A673 (cell line): Measurements from ENCODE around the gene IRS2. TPM values are rescaled to one million over a fixed set of nuclear protein-coding genes. Genes with fewer than 3 reads are reported as not detected.

Source experiments
- BruUV-seq: library from RNA; stranded (reverse); fragments of 400-500 nt; replicated peaks from 2 replicates; lab custom pipeline; 2021; lab: Mats Ljungman, UMichigan
- CTCF ChIA-PET: fragments of 300-600 bp; sonication (Branson Sonifier 250); formaldehyde crosslinking; loops from one replicate; lab custom pipeline; 2022; ENCODE audit warnings: antibody characterized with exemption; lab: Charles Lee
- POLR2A ChIA-PET: fragments of 300-600 bp; sonication (Branson Sonifier 250); formaldehyde crosslinking; loops from one replicate; lab custom pipeline; 2022; ENCODE audit warnings: antibody characterized with exemption; ENCODE audit not compliant: low non-redundant PET; lab: Charles Lee
- DNase-seq: peaks from one replicate; pipeline ENCODE4 v3.0.0-alpha.2; 2015; ENCODE audit warnings: low spot score
- H3K27ac ChIP-seq: fragments of 200-600 bp; sonication (generic); 2 replicates; pipeline ENCODE4 v1.5.1; 2016; ENCODE audit warnings: mixed run types, low read depth, mild to moderate bottlenecking, mixed read lengths, antibody characterized with exemption, low read length; ENCODE audit not compliant: poor library complexity, severe bottlenecking
- H3K27me3 ChIP-seq: fragments of 200-600 bp; sonication (generic); replicated peaks from 2 replicates; pipeline ENCODE4 v1.6.1; 2017; ENCODE audit warnings: mixed run types, low read depth, mild to moderate bottlenecking, mixed read lengths, antibody characterized with exemption, low read length; ENCODE audit not compliant: insufficient read depth, poor library complexity
- H3K36me3 ChIP-seq: fragments of 200-600 bp; sonication (generic); 2 replicates; pipeline ENCODE4 v1.6.1; 2016; ENCODE audit warnings: mixed run types, mild to moderate bottlenecking, mixed read lengths, antibody characterized with exemption, low read length; ENCODE audit not compliant: insufficient read depth, poor library complexity, severe bottlenecking
- H3K4me1 ChIP-seq: fragments of 200-600 bp; sonication (generic); 2 replicates; pipeline ENCODE4 v1.6.1; 2017; ENCODE audit warnings: mixed run types, mild to moderate bottlenecking, mixed read lengths, antibody characterized with exemption, low read length; ENCODE audit not compliant: insufficient read depth, poor library complexity, severe bottlenecking
- H3K4me3 ChIP-seq: fragments of 200-600 bp; sonication (generic); 2 replicates; pipeline ENCODE4 v1.5.1; 2016; ENCODE audit warnings: low read depth, mixed run types, mild to moderate bottlenecking, mixed read lengths, low read length; ENCODE audit not compliant: poor library complexity, severe bottlenecking
- H3K9me3 ChIP-seq: fragments of 200-600 bp; sonication (generic); 2 replicates; pipeline ENCODE4 v1.6.1; 2016; ENCODE audit warnings: mixed run types, low read depth, mild to moderate bottlenecking, mixed read lengths, antibody characterized with exemption, low read length; ENCODE audit not compliant: poor library complexity, severe bottlenecking
- CTCF ChIP-seq: fragments of 300-800, 200-600 bp; sonication (generic); conservative IDR thresholded peaks from 2 replicates; pipeline ENCODE4 v1.5.1; 2017; ENCODE audit warnings: low read depth, mild to moderate bottlenecking, antibody characterized with exemption, low read length, moderate library complexity, mixed read lengths
- EZH2 ChIP-seq: fragments of 200-600 bp; sonication (generic); IDR thresholded peaks from 2 replicates; pipeline ENCODE4 v1.6.1; 2017; ENCODE audit warnings: borderline replicate concordance, low read depth, mild to moderate bottlenecking, mixed read lengths, antibody characterized with exemption, low read length; ENCODE audit not compliant: poor library complexity, severe bottlenecking
- intact Hi-C: fragments of 100-400 bp; cut with micrococcal nuclease; formaldehyde crosslinking; loops from one replicate; pipeline ENCODE4 v1.10.0; 2022; ENCODE audit not compliant: unreplicated experiment
- total RNA-seq: library from RNA; stranded (reverse); gene quantifications from 2 replicates; pipeline ENCODE4 v1.2.3, GENCODE V29; 2021

IRS2 gene
- total RNA-seq, 1 experiment from 2014 or later, result 135 TPM

- TF ChIP-seq EZH2 (no peak), CTCF (0 out of 2 replicates have a peak, but pooled peaks have one; percentile 15)
- peak overlapping the region; percentile 82 for H3K4me3 ChIP-seq
- peaks cover 61% of the 10 kb centered on the region for H3K36me3 ChIP-seq
- H3K27me3 ChIP-seq, result no peaks in the 10 kb centered on the region
- H3K27ac ChIP-seq, result peak overlapping the region; percentile 97
- intact Hi-C loops, result loop anchor here (1.0 to 5.0 kb wide), 3 partner anchors 131 to 869 kb away; no protein-coding TSS in a partner anchor
- peaks cover 8% of the 10 kb centered on the region for H3K4me1 ChIP-seq
- H3K9me3 ChIP-seq, result no peaks in the 10 kb centered on the region
- CTCF ChIA-PET, result interaction anchor here (1.1 kb wide), 1 partner anchor 116 kb away, joined by 4 read pairs; no protein-coding TSS in a partner anchor
- peak; percentile 82 for DNase-seq
- POLR2A ChIA-PET, result interaction anchor here (0.5 kb wide), 1 partner anchor 1124 kb away, joined by 4 read pairs; no protein-coding TSS in a partner anchor
- no TSS peak for BruUV-seq
Measured at GRCh38 chr13:109783447-109783814, 3.0 kb downstream of the IRS2 start.

- BruUV-seq, result no TSS peak
- ChIA-PET CTCF (interaction anchor here (1.1 kb wide), 1 partner anchor 115 kb away, joined by 4 read pairs; no protein-coding TSS in a partner anchor), POLR2A (interaction anchor here (0.5 to 0.7 kb wide), 2 partner anchors 237 to 1125 kb away, joined by 4 to 5 read pairs; no protein-coding TSS in a partner anchor)
- DNase-seq, result peak; percentile 61
- H3K4me1 ChIP-seq, result peaks cover 5% of the 10 kb centered on the region
- H3K27me3 ChIP-seq, result no peaks in the 10 kb centered on the region
- intact Hi-C loops, result loop anchor here (1.0 to 5.0 kb wide), 3 partner anchors 131 to 868 kb away; no protein-coding TSS in a partner anchor
- H3K27ac ChIP-seq, result peak overlapping the region; percentile 97
- TF ChIP-seq CTCF (no peak), EZH2 (no peak)
- H3K9me3 ChIP-seq, result no peaks in the 10 kb centered on the region
- H3K4me3 ChIP-seq, result peak overlapping the region; percentile 82
- peaks cover 66% of the 10 kb centered on the region for H3K36me3 ChIP-seq
Measured at GRCh38 chr13:109782823-109783431, 3.5 kb downstream of the IRS2 start.

GRCh38 chr13:109782066-109782822 is 4.1 kb downstream of the IRS2 start:
- Histone ChIP-seq H3K4me1 (peaks cover 6% of the 10 kb centered on the region), H3K27me3 (no peaks in the 10 kb centered on the region), H3K36me3 (peaks cover 73% of the 10 kb centered on the region), H3K27ac (peak overlapping the region; percentile 97), H3K4me3 (peak overlapping the region; percentile 82), H3K9me3 (no peaks in the 10 kb centered on the region)
- peak; percentile 62 for DNase-seq
- no TSS peak for BruUV-seq
- CTCF ChIA-PET, result no interaction called here
- intact Hi-C loops, result loop anchor here (2.0 to 5.0 kb wide), 2 partner anchors 130 to 867 kb away; no protein-coding TSS in a partner anchor
- TF ChIP-seq EZH2, result no peak
- no peak for TF ChIP-seq CTCF
- POLR2A ChIA-PET, result interaction anchor here (0.7 to 0.9 kb wide), 3 partner anchors 80 to 236 kb away, joined by 4 to 6 read pairs (median 5); no protein-coding TSS in a partner anchor
